HG02938 (cell line): ENCODE measurements around the gene CDH1.
"Not testable (repeated sequence)": the region's sequence is repeated elsewhere in the genome, so short reads cannot be mapped to it uniquely, and the experiment has no call there.

Experiments used
- ATAC-seq: cut with Tn5 transposase; IDR thresholded peaks from one replicate; pipeline ENCODE4 v1.9.1; 2021; ENCODE audit warnings: mild to moderate bottlenecking, moderate library complexity; ENCODE audit not compliant: unreplicated experiment

CDH1 gene

GRCh38 chr16:68737046-68737729, at the start of gene CDH1:
CDH1 (plus strand) TSS chr16:68737292; CDS start chr16:68737416, 124 bp downstream.
- no peak for ATAC-seq

- no peak for ATAC-seq
Observed at GRCh38 chr16:68689921-68690320, 47.2 kb upstream of the CDH1 start.

GRCh38 chr16:68695575-68695974, 41.5 kb upstream of the CDH1 start:
- no peak for ATAC-seq

- ATAC-seq = no peak
Observed at GRCh38 chr16:68696514-68696913, 40.6 kb upstream of the CDH1 start.

- no peak for ATAC-seq
Observed at GRCh38 chr16:68698091-68698490, 39.0 kb upstream of the CDH1 start.

GRCh38 chr16:68700120-68700519, 37.0 kb upstream of the CDH1 start:
- ATAC-seq = no peak

- ATAC-seq = no peak
Observed at GRCh38 chr16:68700831-68701230, 36.3 kb upstream of the CDH1 start.

GRCh38 chr16:68704232-68704867, 32.7 kb upstream of the CDH1 start:
- ATAC-seq = no peak

- no peak for ATAC-seq
Observed at GRCh38 chr16:68707340-68708152, 29.5 kb upstream of the CDH1 start.

- ATAC-seq = no peak
Observed at GRCh38 chr16:68710211-68710610, 26.9 kb upstream of the CDH1 start.

GRCh38 chr16:68711421-68712139, 25.5 kb upstream of the CDH1 start:
- no peak for ATAC-seq

- no peak for ATAC-seq
Observed at GRCh38 chr16:68713361-68713760, 23.7 kb upstream of the CDH1 start.

- no peak for ATAC-seq
Observed at GRCh38 chr16:68715471-68715870, 21.6 kb upstream of the CDH1 start.

GRCh38 chr16:68716516-68716915, 20.6 kb upstream of the CDH1 start:
- ATAC-seq = not testable (repeated sequence)

- ATAC-seq = no peak
Observed at GRCh38 chr16:68717684-68718083, 19.4 kb upstream of the CDH1 start.

- ATAC-seq = no peak
Observed at GRCh38 chr16:68718590-68718989, 18.5 kb upstream of the CDH1 start.

- peak; percentile 47 for ATAC-seq
Observed at GRCh38 chr16:68719993-68720489, 17.1 kb upstream of the CDH1 start.

GRCh38 chr16:68722119-68723024, 14.7 kb upstream of the CDH1 start:
- ATAC-seq = no peak

- no peak for ATAC-seq
Observed at GRCh38 chr16:68724797-68725196, 12.3 kb upstream of the CDH1 start.

GRCh38 chr16:68728523-68728922, 8.6 kb upstream of the CDH1 start:
- no peak for ATAC-seq
